PC-9 (cell line): Measurements from ENCODE around the gene CXCR5. TPM values are rescaled to one million over a fixed set of nuclear protein-coding genes. Genes with fewer than 3 reads are reported as not detected.

ENCODE experiments used
- BruUV-seq: library from RNA; stranded (reverse); fragments of 400-500 nt; replicated peaks from 2 replicates; lab custom pipeline; 2021; lab: Mats Ljungman, UMichigan
- CTCF ChIA-PET: fragments of 300-600 bp; sonication (Branson Sonifier 250); formaldehyde crosslinking; loops from one replicate; lab custom pipeline; 2022; ENCODE audit warnings: antibody characterized with exemption; lab: Charles Lee
- POLR2A ChIA-PET: fragments of 300-600 bp; sonication (Branson Sonifier 250); formaldehyde crosslinking; loops from one replicate; lab custom pipeline; 2022; ENCODE audit warnings: antibody characterized with exemption; ENCODE audit not compliant: unreplicated experiment; lab: Charles Lee
- DNase-seq, 2 experiments: peaks; one replicate each; pipeline versions ENCODE4 v3.0.0 to v3.0.0-alpha.2; 2015 to 2022; ENCODE audit warnings: mixed read lengths in 1 of 2
- H2AFZ ChIP-seq: fragments of 200-600 bp; sonication (generic); 2 replicates; pipeline ENCODE4 v1.8.1; 2017; ENCODE audit warnings: antibody characterized with exemption
- H3F3A ChIP-seq: fragments of 200-600 bp; sonication (generic); 2 replicates; pipeline ENCODE4 v1.8.1; 2017; ENCODE audit warnings: antibody characterized with exemption, mild to moderate bottlenecking, low read depth; ENCODE audit not compliant: insufficient read depth
- H3K27ac ChIP-seq: fragments of 200-600 bp; sonication (generic); 2 replicates; pipeline ENCODE4 v1.6.1; 2016; ENCODE audit warnings: mixed run types
- H3K27me3 ChIP-seq: fragments of 200-600 bp; sonication (generic); 2 replicates; pipeline ENCODE4 v1.6.1; 2016; ENCODE audit warnings: low read depth, mixed run types; ENCODE audit not compliant: insufficient read depth
- H3K36me3 ChIP-seq: fragments of 200-600 bp; sonication (generic); 2 replicates; pipeline ENCODE4 v1.6.1; 2016; ENCODE audit warnings: low read depth, mixed run types
- H3K4me1 ChIP-seq: fragments of 200-600 bp; sonication (generic); replicated peaks from 2 replicates; pipeline ENCODE4 v1.6.1; 2016; ENCODE audit warnings: mixed run types; ENCODE audit not compliant: insufficient read depth
- H3K4me2 ChIP-seq: fragments of 200-600 bp; sonication (generic); 2 replicates; pipeline ENCODE4 v1.6.1; 2017; ENCODE audit warnings: mixed run types
- H3K4me3 ChIP-seq: fragments of 200-600 bp; sonication (generic); 2 replicates; pipeline ENCODE4 v1.6.1; 2016; ENCODE audit warnings: mixed run types
- H3K79me2 ChIP-seq: fragments of 200-600 bp; sonication (generic); 2 replicates; pipeline ENCODE4 v1.6.1; 2017; ENCODE audit warnings: low read depth, mixed run types
- H3K9me2 ChIP-seq: fragments of 200-600 bp; sonication (generic); 2 replicates; pipeline ENCODE4 v1.8.1; 2017; ENCODE audit warnings: mild to moderate bottlenecking; ENCODE audit not compliant: insufficient read depth
- H3K9me3 ChIP-seq: fragments of 200-600 bp; sonication (generic); 2 replicates; pipeline ENCODE4 v1.8.1; 2016; ENCODE audit warnings: low read depth; ENCODE audit not compliant: insufficient read depth
- H4K20me1 ChIP-seq: fragments of 200-600 bp; sonication (generic); 2 replicates; pipeline ENCODE4 v1.8.1; 2017; ENCODE audit not compliant: insufficient read depth
- CTCF ChIP-seq: fragments of 200-600 bp; sonication (generic); conservative IDR thresholded peaks from 2 replicates; pipeline ENCODE4 v1.6.1; 2017; ENCODE audit warnings: mixed run types, antibody characterized with exemption, mild to moderate bottlenecking, moderate library complexity
- EZH2 ChIP-seq: fragments of 200-600 bp; sonication (generic); IDR thresholded peaks from 2 replicates; pipeline ENCODE4 v1.8.0; 2017; ENCODE audit warnings: antibody characterized with exemption, low read depth
- intact Hi-C: fragments of 100-400 bp; cut with micrococcal nuclease; formaldehyde crosslinking; loops from one replicate; pipeline ENCODE4 v1.10.0; 2022; ENCODE audit not compliant: unreplicated experiment
- total RNA-seq: library from RNA; stranded (reverse); gene quantifications from 2 replicates; pipeline ENCODE4 v1.2.3, GENCODE V29; 2021

Gene CXCR5
- total RNA-seq, 1 experiment from 2014 or later = not detected

DNA sequence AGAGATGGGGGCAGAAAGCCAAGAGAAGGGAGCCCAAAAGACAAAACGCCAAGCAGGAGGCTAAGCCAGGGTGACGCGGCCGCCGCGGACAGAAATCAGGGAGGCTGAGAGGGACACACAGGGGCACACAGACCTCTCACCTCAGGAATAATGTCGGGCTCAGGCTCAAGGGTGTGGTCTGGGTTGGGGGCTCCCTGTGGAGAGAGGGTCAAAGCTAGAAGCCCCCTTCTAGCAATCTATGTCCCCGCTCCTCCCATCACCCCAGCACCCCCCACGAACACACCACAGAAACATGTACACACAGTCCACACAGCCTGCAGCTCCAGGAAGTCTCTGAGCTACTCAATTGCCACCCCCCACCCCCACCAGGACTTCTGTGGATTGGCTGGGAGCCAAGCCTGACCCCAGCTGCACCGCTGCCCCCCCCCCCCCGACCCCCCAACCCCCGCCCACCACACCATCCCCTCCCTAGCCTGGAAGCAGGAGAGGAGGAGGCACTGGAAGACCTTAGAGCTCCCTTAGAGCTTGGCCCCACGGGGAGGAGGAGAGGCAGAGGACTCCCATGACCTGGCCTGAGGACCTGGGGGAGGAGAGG lies 35.1 kb downstream of the CXCR5 start:
- Histone ChIP-seq H3K36me3 (no peaks in the 10 kb centered on the region), H2AFZ (no peak overlapping the region), H3F3A (peaks cover 89% of the 10 kb centered on the region), H3K9me3 (no peaks in the 10 kb centered on the region), H3K9me2 (no peaks in the 10 kb centered on the region), H3K4me2 (peak overlapping the region; percentile 98), H3K27ac (peak overlapping the region; percentile 96), H3K79me2 (peaks cover 91% of the 10 kb centered on the region), H3K4me1 (peaks cover 71% of the 10 kb centered on the region), H4K20me1 (0 out of 2 replicates have a peak, but pooled peaks cover 10% of the 10 kb centered on the region), H3K4me3 (peak overlapping the region; percentile 57), H3K27me3 (no peaks in the 10 kb centered on the region)
- ChIA-PET POLR2A (interaction anchor here (0.6 kb wide), 2 partner anchors 9 to 188 kb away, joined by 3 to 12 read pairs; no protein-coding TSS in a partner anchor), CTCF (no interaction called here)
- no peak for TF ChIP-seq CTCF
- no peak for TF ChIP-seq EZH2
- TSS peak; percentile 14 for BruUV-seq
- intact Hi-C loops = no loop called here
- no peak for DNase-seq

GRCh38 chr11:118921121-118921928 lies 37.6 kb downstream of the CXCR5 start:
- ChIA-PET CTCF (no interaction called here), POLR2A (interaction anchor here (0.5 to 1.0 kb wide), 2 partner anchors 129 to 181 kb away, joined by 3 to 15 read pairs; partner anchors contain the start of gene DPAGT1)
- Histone ChIP-seq H3K79me2 (peaks cover 86% of the 10 kb centered on the region), H3K4me1 (peaks cover 50% of the 10 kb centered on the region), H3K36me3 (no peaks in the 10 kb centered on the region), H3K4me2 (peak overlapping the region; percentile 98), H2AFZ (no peak overlapping the region), H4K20me1 (0 out of 2 replicates have a peak, but pooled peaks cover 19% of the 10 kb centered on the region), H3K27me3 (no peaks in the 10 kb centered on the region), H3F3A (peaks cover 70% of the 10 kb centered on the region), H3K9me3 (no peaks in the 10 kb centered on the region), H3K27ac (peak overlapping the region; percentile 96), H3K4me3 (peak overlapping the region; percentile 77), H3K9me2 (no peaks in the 10 kb centered on the region)
- BruUV-seq = no TSS peak
- peak in 1 of 2 experiments; percentile 88 for DNase-seq
- no peak for TF ChIP-seq CTCF
- intact Hi-C loops = no loop called here

DNA sequence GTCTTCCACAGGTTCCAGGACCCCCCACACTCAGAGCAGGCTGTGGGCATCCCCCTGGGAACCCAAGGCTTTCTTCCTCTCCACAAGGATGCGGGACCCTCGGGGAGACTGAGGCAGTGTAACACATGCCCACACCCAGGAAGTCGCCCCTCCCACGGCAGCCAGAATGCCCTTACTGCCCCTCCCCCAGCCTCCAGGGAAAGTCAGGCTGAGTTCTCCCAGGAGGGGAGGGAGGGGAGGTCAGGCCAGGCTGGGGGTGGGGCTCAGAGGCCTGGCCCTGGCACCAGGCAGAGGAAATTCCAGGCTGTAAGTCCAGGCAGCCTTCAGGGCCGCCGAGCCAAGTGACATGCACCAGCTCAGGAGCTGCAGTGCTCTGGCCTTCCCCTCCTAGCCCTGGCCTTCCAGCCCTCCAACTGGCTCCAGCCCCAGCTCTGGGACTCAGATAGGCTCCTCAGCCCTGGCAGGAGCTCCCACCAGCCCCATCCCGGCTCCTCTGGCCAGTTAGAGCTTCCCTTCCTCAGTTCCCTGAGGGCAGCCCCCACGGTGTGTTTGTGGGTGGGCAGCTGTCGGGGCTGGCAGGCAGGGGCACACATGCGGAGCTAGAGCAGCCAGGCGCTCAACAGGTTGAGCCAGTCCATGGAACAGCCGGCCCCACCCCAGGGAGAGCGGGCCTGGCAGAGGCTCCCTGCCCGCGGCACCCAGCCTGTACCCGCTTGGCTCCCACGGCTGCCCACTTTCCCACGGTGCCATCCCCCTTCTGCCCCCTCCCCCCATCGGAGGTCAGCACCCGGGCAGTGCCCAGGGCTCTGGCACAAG lies 38.4 kb downstream of the CXCR5 start:
- no TSS peak for BruUV-seq
- H3K9me3 ChIP-seq = no peaks in the 10 kb centered on the region
- H4K20me1 ChIP-seq = 0 out of 2 replicates have a peak, but pooled peaks cover 19% of the 10 kb centered on the region
- DNase-seq = peak; percentile 83 to 94
- ChIA-PET CTCF (no interaction called here), POLR2A (interaction anchor here (0.5 to 1.0 kb wide), 4 partner anchors 12 to 260 kb away, joined by 3 to 15 read pairs (median 6); partner anchors contain the start of gene DPAGT1)
- TF ChIP-seq EZH2 (no peak), CTCF (no peak)
- intact Hi-C loops = loop anchor here (1.0 kb wide), 1 partner anchor 15 kb away; no protein-coding TSS in a partner anchor
- peak overlapping the region; percentile 96 for H3K27ac ChIP-seq
- peaks cover 50% of the 10 kb centered on the region for H3K4me1 ChIP-seq
- H3K79me2 ChIP-seq = peaks cover 84% of the 10 kb centered on the region
- no peaks in the 10 kb centered on the region for H3K36me3 ChIP-seq
- no peaks in the 10 kb centered on the region for H3K27me3 ChIP-seq
- no peak overlapping the region for H2AFZ ChIP-seq
- H3F3A ChIP-seq = peaks cover 67% of the 10 kb centered on the region
- H3K4me2 ChIP-seq = peak overlapping the region; percentile 98
- H3K4me3 ChIP-seq = peak overlapping the region; percentile 77
- no peaks in the 10 kb centered on the region for H3K9me2 ChIP-seq
